ENCODE measurements around the gene ZBTB34. TPM values are rescaled to one million over a fixed set of nuclear protein-coding genes. Genes with fewer than 3 reads are reported as not detected.
A peak's percentile ranks its signal among the peaks of the same experiment; 100 is the strongest.

ZBTB34 gene
- total RNA-seq, 1 donor from 2014 or later = 21.9 TPM

DNA sequence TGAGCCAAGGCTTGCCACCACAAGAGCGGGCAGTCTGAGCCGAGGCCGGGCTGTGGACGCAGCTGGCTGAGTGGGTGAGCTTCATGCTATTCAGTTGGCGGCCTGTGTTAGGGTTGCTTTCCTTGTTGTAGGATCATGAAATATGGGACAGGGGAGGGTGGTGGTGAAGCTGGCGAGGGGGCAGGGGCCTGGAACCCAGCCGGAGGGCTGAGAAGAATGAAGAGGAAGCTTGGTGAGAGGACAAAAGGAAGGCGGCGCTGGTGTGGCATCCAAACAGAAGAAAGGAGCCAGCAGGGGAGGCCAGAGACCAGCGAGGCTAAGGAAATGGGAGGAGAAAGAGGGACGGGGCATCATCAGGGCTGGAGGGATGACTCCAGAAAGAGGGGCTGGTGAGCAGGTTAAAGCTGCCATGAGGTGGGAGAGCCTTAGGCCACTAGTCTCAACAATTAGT is 72.5 kb downstream of the ZBTB34 start:
- Histone ChIP-seq H3F3A (ENCODE audit: low read depth) (peaks cover 6% of the 10 kb centered on the region), H3K27ac (no peak overlapping the region), H3K79me2 (ENCODE audit: low read depth) (no peaks in the 10 kb centered on the region), H3K4me1 (peaks cover 18% of the 10 kb centered on the region), H3K4me3 (no peak overlapping the region), H3K9me3 (ENCODE audit: low read depth) (no peaks in the 10 kb centered on the region), H2AFZ (replicated peaks) (no peak overlapping the region), H3K36me3 (no peaks in the 10 kb centered on the region), H4K20me1 (ENCODE audit: low read depth) (peaks cover 13% of the 10 kb centered on the region), H3K4me2 (peak overlapping the region; percentile 58), H3K27me3 (no peaks in the 10 kb centered on the region), H3K9ac (no peak overlapping the region)
- DNase-seq (ENCODE audit: low spot score) = peak; percentile 54
- no peak overlapping the region for H3K4me3 Mint-ChIP-seq
- TF ChIP-seq EZH2phosphoT487 (IDR thresholded peaks at IDR 0.05) = no peak
- TF ChIP-seq, protein P1, sequence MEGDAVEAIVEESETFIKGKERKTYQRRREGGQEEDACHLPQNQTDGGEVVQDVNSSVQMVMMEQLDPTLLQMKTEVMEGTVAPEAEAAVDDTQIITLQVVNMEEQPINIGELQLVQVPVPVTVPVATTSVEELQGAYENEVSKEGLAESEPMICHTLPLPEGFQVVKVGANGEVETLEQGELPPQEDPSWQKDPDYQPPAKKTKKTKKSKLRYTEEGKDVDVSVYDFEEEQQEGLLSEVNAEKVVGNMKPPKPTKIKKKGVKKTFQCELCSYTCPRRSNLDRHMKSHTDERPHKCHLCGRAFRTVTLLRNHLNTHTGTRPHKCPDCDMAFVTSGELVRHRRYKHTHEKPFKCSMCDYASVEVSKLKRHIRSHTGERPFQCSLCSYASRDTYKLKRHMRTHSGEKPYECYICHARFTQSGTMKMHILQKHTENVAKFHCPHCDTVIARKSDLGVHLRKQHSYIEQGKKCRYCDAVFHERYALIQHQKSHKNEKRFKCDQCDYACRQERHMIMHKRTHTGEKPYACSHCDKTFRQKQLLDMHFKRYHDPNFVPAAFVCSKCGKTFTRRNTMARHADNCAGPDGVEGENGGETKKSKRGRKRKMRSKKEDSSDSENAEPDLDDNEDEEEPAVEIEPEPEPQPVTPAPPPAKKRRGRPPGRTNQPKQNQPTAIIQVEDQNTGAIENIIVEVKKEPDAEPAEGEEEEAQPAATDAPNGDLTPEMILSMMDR (IDR thresholded peaks at IDR 0.05) = peak; percentile 21
- H3K4me1 Mint-ChIP-seq = peaks cover 7% of the 10 kb centered on the region
- H3K27ac Mint-ChIP-seq = no peak overlapping the region
- H3K9me3 Mint-ChIP-seq = no peaks in the 10 kb centered on the region
- H3K36me3 Mint-ChIP-seq = no peaks in the 10 kb centered on the region
- H3K27me3 Mint-ChIP-seq (ENCODE audit: insufficient read depth, low read depth) = peaks cover 4% of the 10 kb centered on the region

DNA sequence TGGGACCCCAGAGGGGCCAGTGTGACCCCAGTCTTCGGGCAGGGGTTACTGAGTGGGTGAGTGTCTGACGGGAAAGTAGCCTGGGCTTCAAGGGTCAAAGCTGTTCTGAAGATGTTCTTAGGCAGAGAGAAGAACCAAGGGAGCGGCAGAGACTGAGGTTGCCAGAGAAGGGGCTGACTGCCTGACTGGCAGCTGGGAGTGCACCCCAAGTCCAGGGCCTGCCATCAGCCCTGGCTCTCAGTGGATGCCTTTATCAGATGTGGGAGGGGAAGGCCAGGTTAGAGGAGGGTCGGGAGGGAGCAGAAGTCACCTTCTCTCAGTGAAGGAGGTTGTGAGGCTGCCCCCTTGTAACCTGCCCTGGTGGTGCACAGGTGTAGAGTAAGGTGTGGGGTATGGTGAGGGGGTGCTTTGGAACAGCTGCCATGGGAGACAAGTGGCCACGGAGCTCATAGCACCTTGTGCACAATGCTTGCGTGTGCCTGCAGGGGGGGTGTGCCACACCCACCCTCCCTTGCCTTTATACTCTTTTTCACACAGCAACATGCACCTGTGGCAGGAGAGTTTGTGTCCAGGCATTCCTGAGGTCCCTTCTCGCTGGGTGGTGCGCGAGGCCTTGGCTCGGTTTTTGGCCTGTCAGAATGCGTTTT is 73.0 kb downstream of the ZBTB34 start:
- TF ChIP-seq EZH2 (IDR thresholded peaks at IDR 0.05) = no peak
- TF ChIP-seq, protein P1 (IDR thresholded peaks at IDR 0.05) = no peak
- TF ChIP-seq EZH2phosphoT487 (IDR thresholded peaks at IDR 0.05) = no peak
- Mint-ChIP-seq H3K27me3 (ENCODE audit: insufficient read depth, low read depth) (peaks cover 4% of the 10 kb centered on the region), H3K36me3 (no peaks in the 10 kb centered on the region), H3K27ac (no peak overlapping the region), H3K4me1 (peaks cover 10% of the 10 kb centered on the region), H3K4me3 (no peak overlapping the region), H3K9me3 (no peaks in the 10 kb centered on the region)
- Histone ChIP-seq H3K4me2 (peak overlapping the region; percentile 58), H4K20me1 (ENCODE audit: low read depth) (peaks cover 7% of the 10 kb centered on the region), H3K27me3 (no peaks in the 10 kb centered on the region), H3K4me3 (no peak overlapping the region), H3K36me3 (no peaks in the 10 kb centered on the region), H3K79me2 (ENCODE audit: low read depth) (no peaks in the 10 kb centered on the region), H2AFZ (replicated peaks) (no peak overlapping the region), H3K9ac (no peak overlapping the region), H3F3A (ENCODE audit: low read depth) (peaks cover under 1% of the 10 kb centered on the region), H3K27ac (no peak overlapping the region), H3K9me3 (ENCODE audit: low read depth) (no peaks in the 10 kb centered on the region), H3K4me1 (peaks cover 13% of the 10 kb centered on the region)
- no peak for DNase-seq (ENCODE audit: low spot score)

DNA sequence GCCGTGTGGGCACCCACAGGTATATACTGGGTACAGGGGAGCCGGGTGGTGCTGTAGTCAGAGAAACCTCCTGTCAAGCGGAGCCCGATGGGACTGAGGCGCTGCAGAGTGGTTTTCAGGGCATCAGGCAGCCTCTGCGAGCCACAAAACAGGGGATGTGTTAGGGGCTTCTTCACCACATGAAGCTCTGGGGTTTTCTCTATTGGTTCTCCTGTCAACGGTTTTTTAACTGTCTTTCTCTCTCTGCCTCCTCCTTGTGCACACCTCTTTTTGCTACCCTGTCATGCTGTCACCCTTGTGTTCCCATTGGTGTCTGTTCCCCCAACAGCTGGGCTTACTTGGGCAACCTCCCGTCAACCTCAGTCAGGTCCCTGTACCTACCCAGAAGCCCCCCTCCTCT is 74.0 kb downstream of the ZBTB34 start:
- Mint-ChIP-seq H3K9me3 (no peaks in the 10 kb centered on the region), H3K4me1 (peaks cover 10% of the 10 kb centered on the region), H3K4me3 (no peak overlapping the region), H3K27ac (no peak overlapping the region), H3K36me3 (no peaks in the 10 kb centered on the region), H3K27me3 (ENCODE audit: insufficient read depth, low read depth) (peaks cover 4% of the 10 kb centered on the region)
- no peaks in the 10 kb centered on the region for H3F3A ChIP-seq (ENCODE audit: low read depth)
- DNase-seq (ENCODE audit: low spot score) = no peak
- H4K20me1 ChIP-seq (ENCODE audit: low read depth) = peaks cover 5% of the 10 kb centered on the region
- TF ChIP-seq, protein P1 (IDR thresholded peaks at IDR 0.05) = no peak
- no peak for TF ChIP-seq EZH2 (IDR thresholded peaks at IDR 0.05)
- TF ChIP-seq EZH2phosphoT487 (IDR thresholded peaks at IDR 0.05) = no peak
- no peak overlapping the region for H2AFZ ChIP-seq (replicated peaks)
- no peaks in the 10 kb centered on the region for H3K36me3 ChIP-seq
- H3K9me3 ChIP-seq (ENCODE audit: low read depth) = no peaks in the 10 kb centered on the region
- no peaks in the 10 kb centered on the region for H3K79me2 ChIP-seq (ENCODE audit: low read depth)
- H3K27me3 ChIP-seq = no peaks in the 10 kb centered on the region
- no peak overlapping the region for H3K27ac ChIP-seq
- no peak overlapping the region for H3K4me2 ChIP-seq
- H3K4me1 ChIP-seq = peaks cover 13% of the 10 kb centered on the region
- H3K9ac ChIP-seq = no peak overlapping the region
- no peak overlapping the region for H3K4me3 ChIP-seq

Other genes starting within 250 kb of the ZBTB34 start
- gene LMX1B, start 246.7 kb upstream of the ZBTB34 start, total RNA-seq (ENCODE audit: low replicate concordance) = 0.19 and 0.50 TPM in 2 replicates
- gene ZBTB43, start 55.6 kb upstream of the ZBTB34 start, total RNA-seq (ENCODE audit: low replicate concordance) = 9.3 and 10.0 TPM in 2 replicates
- gene RALGPS1, start 54.1 kb downstream of the ZBTB34 start, total RNA-seq (ENCODE audit: low replicate concordance) = 21.3 and 30.7 TPM in 2 replicates

Data from neural progenitor cell (in vitro differentiated cells).